ENCODE data around the gene CD63.
A peak's percentile ranks its signal among the peaks of the same experiment; 100 is the strongest.
"Not testable (repeated sequence)": the region's sequence is repeated elsewhere in the genome, so short reads cannot be mapped to it uniquely, and the experiment has no call there.

The CD63 gene, protein sequence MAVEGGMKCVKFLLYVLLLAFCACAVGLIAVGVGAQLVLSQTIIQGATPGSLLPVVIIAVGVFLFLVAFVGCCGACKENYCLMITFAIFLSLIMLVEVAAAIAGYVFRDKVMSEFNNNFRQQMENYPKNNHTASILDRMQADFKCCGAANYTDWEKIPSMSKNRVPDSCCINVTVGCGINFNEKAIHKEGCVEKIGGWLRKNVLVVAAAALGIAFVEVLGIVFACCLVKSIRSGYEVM

DNA sequence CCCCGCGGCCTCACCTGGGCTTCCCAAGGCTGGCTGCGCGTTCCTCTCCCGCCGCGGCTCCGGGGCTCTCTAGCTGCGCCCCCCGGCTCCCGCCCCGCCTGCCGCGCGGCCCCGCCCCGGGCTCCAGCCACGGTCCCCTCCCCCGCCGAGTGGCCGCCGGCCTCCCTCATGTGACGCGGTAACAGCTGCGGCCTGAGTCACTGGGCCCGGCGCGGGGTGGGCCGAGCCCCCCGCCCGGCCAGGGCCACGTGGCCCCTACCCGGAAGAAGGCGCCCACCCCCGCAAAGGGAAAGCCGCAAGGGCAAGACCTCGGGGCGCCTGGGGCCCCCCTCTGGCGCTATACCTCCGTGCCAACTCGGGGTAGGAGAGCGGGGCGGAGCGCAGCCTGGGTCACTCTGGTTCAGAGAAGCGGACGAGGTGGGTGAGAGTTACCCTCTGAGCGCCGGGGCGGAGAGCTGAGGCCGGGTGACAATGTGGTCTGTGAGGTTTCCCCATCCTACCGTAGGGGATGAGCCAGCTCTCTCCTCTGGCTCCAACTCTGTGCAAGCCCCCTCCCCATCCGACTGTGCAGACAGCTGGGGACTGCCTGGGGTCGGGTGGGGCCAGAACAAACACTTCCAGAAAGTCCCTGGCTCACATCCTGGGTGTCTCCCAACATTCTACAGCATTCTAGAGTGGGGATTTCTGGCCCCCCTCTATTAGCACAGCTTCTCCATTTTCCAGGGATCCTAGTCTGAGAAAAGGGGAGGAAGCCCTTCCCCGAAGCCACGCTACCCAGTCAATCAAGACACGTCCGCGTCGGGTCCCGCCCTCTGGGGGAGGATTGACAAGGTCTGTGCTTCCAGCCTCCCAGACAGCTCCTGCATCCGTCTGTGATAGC is at the start of gene CD63:
Gene CD63 (minus strand): TSS at position 71 of the 880 bp plus-strand sequence. CDS start 668 bp downstream, outside the sequence.
- ATAC-seq, result peak; percentile 79
- DNase-seq, result peak; percentile 86

DNA sequence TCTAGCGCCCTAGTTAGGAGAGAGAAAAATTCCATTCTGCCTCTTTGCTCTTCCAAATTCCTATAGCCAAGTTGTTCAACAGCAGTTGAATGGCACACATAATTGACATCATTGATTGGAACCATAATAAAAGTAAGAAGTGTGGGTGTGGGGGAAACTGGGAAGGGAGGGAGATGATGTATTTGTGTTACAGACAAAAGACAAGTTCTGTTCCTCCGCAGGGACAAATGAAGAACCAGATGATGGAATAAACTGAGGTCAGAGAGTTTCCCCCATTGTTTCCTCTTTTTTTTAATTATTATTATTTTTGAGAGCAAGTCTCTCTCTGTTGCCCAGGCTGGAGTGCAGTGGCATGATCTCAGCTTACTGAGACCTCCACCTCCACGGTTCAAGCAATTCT is 49.0 kb upstream of the CD63 start:
- DNase-seq (no peak), ATAC-seq (no peak)

DNA sequence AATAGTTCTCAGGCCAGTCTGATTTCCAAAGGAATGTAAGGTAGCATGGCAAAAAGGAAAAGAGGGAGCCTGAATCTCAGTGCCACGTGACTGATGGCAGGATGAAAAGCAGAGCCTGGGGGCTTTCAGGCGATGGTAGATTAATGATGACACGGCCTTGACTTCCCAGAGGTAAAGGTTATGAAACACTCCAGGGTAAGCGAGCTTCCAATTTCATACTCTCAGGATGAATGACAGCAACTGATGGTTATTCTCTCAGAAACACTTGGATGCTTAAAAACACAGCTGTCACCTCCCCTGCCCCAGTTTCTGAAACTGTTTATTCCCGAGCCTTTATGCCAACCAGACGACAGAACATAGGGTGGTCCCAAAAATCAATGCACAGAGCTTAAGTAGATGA is 42.9 kb upstream of the CD63 start:
- DNase-seq (no peak), ATAC-seq (no peak)

DNA sequence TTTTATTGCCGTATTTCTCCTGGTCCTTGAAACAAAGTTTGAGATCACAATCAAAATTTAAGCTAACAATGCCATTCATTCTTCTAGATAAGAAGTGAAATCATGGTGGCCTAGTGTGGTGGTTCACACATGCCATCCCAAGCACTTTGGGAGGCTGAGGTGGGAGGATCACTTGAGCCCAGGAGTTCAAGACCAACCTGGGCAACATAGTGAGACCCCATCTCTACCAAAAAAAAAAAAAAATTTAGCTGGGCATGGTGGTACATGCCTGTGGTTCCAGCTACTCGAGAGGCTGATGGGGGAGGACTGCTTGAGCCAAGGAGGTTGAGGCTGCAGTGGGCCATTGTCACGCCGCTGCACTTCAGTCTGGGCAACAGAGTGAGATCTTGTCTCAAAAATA is 38.3 kb upstream of the CD63 start:
- DNase-seq, result no peak
- no peak for ATAC-seq

DNA sequence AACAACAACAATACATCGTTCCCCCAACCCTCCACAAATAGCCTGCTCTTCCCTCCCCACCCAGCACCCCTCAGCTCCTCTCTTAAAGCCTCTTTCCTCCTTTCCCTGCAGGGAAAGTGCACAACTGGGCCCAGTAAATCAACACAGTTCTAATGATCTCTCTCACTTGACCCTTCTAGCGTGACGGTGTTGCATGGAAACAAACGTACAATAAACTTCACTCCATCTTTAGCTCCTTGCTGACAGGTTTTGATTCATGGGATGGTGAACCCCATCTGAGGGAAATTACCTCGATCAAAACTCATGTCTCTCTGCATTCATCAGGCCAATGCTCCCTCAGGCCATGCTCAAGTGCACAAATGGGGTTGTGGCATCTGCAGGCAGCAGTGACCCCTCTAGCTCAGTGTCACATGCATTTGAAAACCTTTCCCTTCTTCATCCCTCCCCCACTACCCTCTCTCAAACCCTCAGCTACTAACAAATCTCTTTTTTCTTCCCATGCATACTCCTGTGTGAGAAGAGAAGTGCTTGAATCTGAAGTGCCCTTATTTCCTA is 37.0 kb upstream of the CD63 start:
- DNase-seq (no peak), ATAC-seq (no peak)

DNA sequence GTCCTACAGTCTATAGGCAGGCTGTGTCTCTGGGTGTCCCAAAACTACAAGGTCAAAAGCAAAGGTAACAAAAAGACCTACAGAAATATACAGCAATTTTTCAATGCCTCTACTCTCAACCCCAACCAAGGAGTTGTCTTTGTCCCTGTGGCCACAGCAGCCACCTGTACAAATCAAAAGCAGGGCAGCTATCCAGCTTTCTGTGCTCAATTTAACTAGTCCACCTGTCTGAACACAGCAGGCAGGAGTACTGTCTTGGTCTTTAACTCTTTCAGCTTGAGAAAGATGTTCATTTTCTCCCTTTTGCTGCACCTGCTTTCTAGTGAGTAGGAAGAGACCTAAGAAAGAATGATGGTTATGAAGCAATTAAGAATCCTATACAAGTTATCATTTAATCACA is 33.8 kb upstream of the CD63 start:
- ATAC-seq (no peak), DNase-seq (no peak)

DNA sequence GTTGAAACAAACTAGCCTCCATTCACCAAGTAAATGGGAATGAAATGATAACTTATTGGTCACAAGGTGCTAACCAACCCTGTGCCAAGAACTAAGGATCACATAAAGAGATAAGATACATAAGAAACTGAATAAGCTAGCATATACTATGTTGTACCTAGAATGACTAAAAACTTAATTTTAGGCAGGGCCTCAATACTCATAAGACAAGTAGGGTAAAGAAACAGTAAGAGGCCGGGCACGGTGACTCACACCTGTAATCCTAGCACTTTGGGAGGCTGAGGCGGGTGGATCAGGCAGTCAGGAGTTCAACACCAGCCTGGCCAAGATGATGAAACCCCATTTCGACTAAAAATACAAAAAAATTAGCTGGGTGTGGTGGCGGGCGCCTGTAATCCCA is 31.9 kb upstream of the CD63 start:
- ATAC-seq (peak; percentile 75), DNase-seq (no peak)

DNA sequence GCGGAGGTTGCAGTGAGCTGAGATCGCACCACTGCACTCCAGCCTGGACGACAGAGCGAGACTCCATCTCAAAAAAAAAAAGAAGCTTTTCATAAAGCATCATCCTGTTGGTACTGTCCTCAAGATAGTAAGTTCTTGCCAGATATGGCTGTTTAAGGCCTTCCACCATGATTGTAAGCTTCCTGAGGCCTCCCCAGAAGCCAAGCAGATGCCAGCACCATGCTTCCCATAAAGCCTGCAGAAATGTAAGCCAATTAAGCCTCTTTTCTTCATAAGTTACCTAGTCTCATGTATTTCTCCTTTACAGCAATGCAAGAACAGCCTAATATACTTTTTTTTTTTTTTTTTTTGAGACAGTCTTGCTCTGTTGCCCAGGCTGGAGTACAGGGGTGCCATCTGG is 29.8 kb upstream of the CD63 start:
- ATAC-seq, DNase-seq: not testable (repeated sequence)

DNA sequence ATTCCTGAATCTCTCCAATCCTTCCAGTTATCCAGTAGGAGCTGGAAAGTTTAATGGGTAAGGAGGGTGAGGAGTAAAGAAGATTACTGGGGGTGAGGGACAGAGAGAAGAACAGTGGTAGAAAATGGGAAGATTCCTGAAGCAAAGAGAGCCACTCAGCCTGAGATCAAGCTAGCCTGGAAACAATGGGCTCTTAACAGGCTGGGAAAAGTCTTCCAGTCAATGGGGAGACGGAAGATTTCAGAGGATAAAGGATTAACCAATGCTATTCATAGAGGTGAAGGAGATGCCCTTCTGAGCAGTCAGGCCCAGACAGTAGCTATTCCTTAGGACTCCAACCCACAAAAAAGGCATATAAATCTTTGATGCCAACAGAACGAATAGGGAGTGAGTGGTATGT is 28.9 kb upstream of the CD63 start:
- ATAC-seq (no peak), DNase-seq (no peak)

DNA sequence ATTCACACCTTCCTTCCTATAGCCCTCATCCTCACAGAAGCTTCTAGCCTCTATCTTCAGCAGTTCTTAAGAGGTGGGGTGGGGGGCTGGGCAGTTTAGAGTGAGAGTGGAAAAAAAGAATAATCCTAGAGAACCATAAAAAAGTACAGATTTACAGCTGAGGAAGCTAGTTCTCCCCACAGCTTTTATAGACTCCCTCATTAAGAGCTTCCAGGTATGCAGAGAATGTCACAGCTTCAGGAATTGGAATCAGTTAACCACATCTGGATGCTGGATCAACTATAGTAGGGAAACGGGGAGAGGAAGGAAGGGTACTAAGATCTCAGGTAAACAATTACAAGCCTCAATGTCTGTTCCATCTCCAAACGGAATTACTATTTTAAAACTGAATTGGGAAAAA is 26.4 kb upstream of the CD63 start:
- ATAC-seq, result no peak

DNA sequence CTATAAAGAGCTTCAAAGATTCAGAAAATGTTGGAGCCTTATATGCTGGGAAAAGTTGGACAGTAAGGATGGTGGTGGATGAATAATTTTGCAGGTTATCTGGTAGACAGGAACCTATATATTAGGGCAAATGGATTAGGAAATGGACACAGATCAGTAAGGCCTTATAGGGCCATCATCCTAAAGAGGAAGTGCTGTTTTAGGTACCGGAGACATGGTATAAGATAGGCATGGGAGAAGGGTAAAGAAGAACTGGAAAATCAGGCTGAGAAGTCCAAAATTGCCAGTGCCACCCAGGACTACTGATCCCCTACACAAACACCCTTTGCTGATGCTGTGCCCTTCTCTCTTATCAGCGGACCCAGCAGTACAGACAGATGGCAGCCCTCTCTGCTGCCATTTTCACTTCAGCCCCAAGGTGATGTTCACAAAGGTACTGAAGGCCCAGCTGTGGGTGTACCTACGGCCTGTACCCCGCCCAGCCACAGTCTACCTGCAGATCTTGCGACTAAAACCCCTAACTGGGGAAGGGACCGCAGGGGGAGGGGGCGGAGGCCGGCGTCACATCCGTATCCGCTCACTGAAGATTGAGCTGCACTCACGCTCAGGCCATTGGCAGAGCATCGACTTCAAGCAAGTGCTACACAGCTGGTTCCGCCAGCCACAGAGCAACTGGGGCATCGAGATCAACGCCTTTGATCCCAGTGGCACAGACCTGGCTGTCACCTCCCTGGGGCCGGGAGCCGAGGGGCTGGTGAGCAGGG is 19.6 kb upstream of the CD63 start:
- DNase-seq (no peak), ATAC-seq (no peak)

More for the DNA sequence above, 26.4 kb upstream of the CD63 start:
- DNase-seq, result no peak

DNA sequence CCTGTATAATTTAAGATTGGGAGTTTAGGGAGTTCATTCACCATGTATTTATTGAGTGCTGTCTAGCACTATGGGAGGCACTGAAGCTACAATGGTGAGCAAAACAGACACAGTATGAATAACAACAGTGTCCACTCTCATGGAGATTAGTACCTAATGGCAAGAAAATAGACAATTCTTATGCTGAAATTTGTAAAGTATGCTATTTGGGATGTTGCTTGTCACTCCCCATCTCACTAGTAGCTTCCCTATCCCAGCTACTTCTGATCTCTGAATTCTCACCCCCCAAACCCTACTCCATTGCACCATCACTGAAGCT is 18.1 kb upstream of the CD63 start:
- DNase-seq (no peak), ATAC-seq (no peak)

DNA sequence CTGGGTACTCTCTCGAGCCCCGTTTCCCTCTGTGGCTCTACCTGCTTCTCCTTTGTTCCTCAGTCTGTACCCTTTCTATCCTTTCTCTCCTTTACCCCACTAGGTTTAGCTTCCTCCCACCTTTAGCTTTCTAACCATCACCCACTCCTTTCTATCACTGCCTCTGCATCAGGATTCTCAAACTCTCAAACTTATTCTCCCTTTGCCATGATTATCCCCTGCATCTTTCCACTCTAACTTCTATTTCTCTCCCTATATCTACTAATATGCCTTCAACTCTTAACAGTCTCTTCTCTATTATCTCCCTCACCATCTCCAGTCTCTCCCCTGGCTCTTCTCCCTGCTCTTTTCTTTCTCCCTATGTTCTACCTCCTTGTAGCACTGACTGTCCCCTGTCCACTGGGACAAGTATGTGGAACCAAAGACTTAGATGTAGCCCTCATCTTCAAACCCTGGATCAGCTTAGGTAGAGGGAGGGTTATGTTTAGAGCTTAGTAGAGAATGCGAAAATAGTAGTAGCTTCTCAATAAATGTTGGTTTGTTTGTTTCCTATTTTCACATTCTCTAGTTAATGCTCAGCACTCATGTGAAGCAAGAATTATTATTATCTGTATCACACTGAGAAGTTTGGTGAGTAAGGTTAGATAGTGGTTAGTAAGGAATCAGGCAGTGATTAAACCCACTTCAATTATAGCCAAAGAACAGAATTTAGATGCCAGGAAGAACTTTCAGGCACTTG is 17.5 kb upstream of the CD63 start:
- ATAC-seq (no peak), DNase-seq (no peak)

DNA sequence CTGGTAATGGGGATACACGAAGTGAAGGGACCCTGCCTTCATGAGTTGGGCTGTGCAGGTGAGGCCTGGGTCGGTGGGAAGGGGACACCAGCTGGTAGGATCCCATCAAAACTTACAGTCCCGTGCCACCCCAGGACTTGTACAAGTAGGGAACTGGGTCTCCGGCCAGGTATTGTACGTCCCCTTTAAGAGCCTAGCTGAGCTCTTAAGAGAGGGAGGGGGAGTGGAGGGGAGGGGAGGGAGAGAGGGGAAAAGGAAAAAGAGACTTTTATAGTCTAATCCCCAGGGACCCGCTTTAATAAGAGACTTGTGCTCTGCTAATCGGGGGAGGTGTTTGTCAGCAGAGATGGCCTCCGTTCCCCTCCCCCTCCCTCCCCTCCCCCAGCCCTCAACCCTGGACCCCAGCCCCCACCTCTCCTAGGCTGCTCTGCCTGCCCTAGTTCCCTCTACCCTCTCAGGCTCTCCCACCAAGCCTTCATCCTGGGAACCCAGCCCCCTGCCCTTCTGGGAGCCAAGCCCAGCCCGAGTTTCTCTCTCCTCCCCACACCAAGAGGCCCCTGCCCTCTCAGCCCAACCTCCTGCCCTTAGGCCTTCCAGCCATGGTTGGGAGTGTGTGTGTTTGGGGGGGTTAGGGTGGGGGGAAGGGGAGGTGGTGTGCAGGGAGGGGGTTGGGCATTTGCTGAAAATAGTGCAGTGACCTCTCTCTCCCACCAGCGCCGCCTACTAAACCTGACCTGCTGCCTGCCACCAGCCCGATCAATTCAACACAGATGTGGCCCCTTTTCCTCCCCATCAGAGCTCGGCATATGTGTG is 16.8 kb upstream of the CD63 start:
- ATAC-seq (no peak), DNase-seq (no peak)

DNA sequence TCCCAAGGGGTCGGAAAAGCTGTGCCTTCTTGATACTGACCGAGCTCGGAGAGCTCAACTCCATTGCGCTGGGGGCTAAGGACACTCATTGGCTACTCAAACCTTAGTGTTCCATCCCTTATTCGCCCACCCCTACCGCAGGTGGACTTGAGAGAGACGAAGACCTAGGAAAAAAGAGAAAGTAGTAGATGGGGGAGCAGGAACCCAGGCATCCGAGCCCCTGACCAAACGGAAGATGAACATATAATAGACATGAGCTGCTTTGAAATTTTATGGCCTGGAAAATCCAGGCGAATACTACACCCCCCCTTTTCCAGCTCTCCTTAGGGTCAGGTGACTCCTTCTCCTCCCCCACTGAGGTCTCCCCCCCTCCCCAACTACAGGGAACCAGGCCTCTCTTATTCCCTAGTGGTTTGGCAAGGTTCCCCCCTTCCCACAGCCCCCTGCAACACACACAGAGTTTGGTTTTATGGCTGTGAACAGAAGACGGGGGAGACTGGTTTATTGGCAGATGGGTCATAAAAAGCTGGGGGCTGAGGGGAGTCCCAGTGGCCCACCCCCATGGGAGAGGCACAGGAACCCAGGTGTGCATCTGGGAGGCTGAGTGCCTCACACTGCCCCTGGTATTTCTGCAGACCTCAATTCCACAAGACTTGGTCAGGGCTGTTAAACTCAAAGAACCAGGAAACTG is 15.7 kb upstream of the CD63 start:
- no peak for ATAC-seq
- DNase-seq, result no peak

DNA sequence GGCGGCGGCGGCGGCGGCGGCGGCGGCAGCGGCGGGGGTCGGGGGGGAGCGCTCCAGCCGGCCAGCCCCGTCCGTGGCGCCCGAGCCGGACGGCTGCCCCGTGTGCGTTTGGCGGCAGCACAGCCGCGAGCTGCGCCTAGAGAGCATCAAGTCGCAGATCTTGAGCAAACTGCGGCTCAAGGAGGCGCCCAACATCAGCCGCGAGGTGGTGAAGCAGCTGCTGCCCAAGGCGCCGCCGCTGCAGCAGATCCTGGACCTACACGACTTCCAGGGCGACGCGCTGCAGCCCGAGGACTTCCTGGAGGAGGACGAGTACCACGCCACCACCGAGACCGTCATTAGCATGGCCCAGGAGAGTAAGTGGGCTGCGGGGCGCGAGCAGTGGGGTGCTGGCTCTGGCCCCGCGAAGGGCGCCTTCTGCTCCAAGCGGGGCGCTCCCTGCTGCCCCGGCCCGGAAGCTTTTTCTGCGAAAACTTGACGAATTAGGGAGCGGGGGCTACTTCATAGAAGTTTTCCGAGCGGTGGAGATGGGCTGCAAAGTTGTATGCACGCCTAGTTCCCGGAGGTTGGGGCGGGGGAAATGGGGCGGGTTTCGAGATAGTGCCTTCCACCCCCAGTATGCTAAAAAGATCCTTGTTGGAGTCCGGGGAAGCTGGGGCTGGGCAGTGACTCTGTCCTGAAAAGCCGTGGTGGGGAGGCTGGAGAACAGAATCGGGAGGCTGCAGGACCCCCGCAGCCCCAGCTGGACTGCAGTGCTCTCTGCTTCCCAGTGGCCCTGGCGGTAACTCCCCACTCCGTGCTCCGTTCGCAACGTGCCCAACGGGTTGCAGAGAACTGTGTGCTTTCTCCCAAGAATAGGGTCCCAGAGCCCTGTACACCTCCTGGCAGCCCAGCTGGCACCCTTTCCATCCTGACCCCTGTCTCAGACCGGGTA is 14.9 kb upstream of the CD63 start:
- peak; percentile 52 for ATAC-seq
- DNase-seq, result peak; percentile 47

DNA sequence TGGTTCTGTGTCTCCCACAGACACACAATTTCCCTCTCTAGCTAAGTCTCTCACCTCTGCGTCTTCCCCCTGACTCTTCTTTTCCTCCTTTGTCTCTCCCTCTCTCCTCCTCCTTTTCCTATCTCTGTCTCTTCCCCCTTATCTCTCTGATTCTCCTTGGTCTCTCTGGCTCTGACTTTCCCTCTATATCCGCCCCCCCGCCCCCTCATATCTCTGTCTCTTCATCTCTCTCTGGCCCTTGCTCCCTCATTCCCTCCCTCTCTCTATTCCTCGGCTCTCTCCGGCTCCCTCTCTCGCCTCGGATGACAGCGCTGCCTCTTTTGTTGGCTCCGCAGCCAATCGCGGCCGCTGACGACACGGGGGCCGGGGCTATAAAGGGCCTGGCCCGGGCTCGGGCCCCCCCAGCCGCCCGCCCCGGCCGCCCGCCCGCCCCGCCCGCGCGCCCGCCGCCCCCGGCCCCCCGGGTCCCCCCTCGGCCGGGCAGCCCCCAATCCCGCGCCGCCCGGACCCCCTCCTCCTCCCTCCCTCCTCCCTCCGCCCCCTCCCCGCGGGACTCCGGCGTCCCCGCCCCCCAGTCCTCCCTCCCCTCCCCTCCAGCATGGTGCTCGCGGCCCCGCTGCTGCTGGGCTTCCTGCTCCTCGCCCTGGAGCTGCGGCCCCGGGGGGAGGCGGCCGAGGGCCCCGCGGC is 14.1 kb upstream of the CD63 start, which contains the start of gene GDF11:
Gene GDF11 (plus strand): TSS at position 404 of the 687 bp plus-strand sequence. CDS start 195 bp downstream, at position 599.
- peak; percentile 70 for ATAC-seq

DNA sequence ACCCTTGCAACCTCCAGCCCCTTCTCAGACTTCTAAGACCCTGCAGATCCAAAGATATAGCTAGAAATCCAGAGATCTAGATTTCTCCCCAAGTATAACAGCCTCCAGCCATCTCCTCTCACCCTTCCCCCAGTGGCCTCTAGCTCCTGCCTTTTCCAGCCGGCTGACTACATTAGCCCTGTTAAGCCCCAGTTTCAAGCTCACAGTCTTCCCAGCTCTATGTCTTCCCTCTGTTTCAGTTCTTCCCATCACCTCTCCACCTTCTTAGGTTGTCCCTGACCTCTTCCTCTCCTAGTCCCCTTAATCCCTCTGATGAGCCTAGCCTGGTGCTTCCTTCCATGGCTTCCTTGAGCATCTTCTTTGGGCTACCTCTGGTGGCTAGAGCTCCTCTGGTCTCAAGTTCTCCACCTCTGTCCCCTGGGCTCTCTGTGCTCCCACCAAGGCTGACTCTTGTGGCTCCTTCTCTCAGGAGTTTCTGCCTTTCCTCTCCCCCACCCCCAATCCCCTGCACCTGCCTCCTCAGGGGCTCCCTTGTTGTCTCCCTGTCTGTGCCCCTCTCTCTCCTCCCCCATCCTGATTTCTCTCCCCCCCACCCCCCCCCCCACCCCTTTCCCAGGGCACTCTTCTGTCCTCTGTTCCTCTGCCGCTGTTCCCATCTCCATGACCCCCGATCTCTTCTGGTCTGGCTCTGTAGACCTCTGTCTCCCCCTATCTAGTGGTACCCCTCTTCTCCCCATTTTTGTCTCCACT is 13.3 kb upstream of the CD63 start:
- DNase-seq (no peak), ATAC-seq (no peak)

More for the DNA sequence above, 14.1 kb upstream of the CD63 start, which contains the start of gene GDF11:
- peak; percentile 78 for DNase-seq

All from stimulated activated naive CD8-positive, alpha-beta T cell treated with anti-CD3 and anti-CD28 coated beads, Interleukin-15, Interleukin-2, amounts not matched to agents 100 U/mL and 50 U/mL, for 24 hours (primary cell).